H1 (cell line): ENCODE measurements around the gene ZNF606. TPM values are rescaled to one million over a fixed set of nuclear protein-coding genes. Genes with fewer than 3 reads are reported as not detected.

Experiments used
- CTCF ChIA-PET: fragments of 300-600 bp; sonication (Branson Sonifier 250); formaldehyde crosslinking; loops from one replicate; lab custom pipeline; 2021; ENCODE audit not compliant: partially characterized antibody; lab: Charles Lee
- POLR2A ChIA-PET: fragments of 300-600 bp; sonication (Branson Sonifier 250); formaldehyde crosslinking; loops from one replicate; lab custom pipeline; 2021; ENCODE audit warnings: inconsistent platforms; ENCODE audit not compliant: partially characterized antibody; lab: Charles Lee
- DNase-seq, 2 experiments: peaks; one replicate each; pipeline versions ENCODE4 v3.0.0 to v3.0.0-alpha.2; 2010 to 2022; ENCODE audit warnings: low spot score in 2 of 2, low read depth in 1 of 2, mixed read lengths in 1 of 2
- FAIRE-seq: peaks from 2 replicates; lab custom pipeline; 2011; peaks lifted over from hg19 to GRCh38; lab: Jason Lieb, UNC
- H2AFZ ChIP-seq: 2 replicates; pipeline ENCODE4 v1.8.1; 2012; ENCODE audit warnings: low read length, inconsistent platforms
- H2AK5ac ChIP-seq: 2 replicates; pipeline ENCODE4 v1.6.1; 2013; ENCODE audit warnings: low read depth, low read length
- H2BK120ac ChIP-seq: replicated peaks from 2 replicates; pipeline ENCODE3; 2013; ENCODE audit warnings: low read depth, low read length, inconsistent platforms
- H2BK12ac ChIP-seq: 2 replicates; pipeline ENCODE4 v1.6.1; 2013; ENCODE audit warnings: low read depth, low read length
- H2BK15ac ChIP-seq: 2 replicates; pipeline ENCODE4 v1.6.1; 2013; ENCODE audit warnings: low read length
- H2BK20ac ChIP-seq: 2 replicates; pipeline ENCODE4 v1.6.1; 2013; ENCODE audit warnings: low read length
- H2BK5ac ChIP-seq: 2 replicates; pipeline ENCODE4 v1.6.1; 2013; ENCODE audit warnings: low read depth, low read length
- H3K14ac ChIP-seq: 2 replicates; pipeline ENCODE4 v1.6.1; 2013; ENCODE audit warnings: inconsistent platforms; ENCODE audit not compliant: insufficient read length
- H3K18ac ChIP-seq: 2 replicates; pipeline ENCODE4 v1.6.1; 2013; ENCODE audit warnings: low read length; ENCODE audit errors: extremely low read depth
- H3K23ac ChIP-seq: 2 replicates; pipeline ENCODE4 v1.6.1; 2013; ENCODE audit warnings: inconsistent platforms; ENCODE audit not compliant: insufficient read length
- H3K23me2 ChIP-seq: 2 replicates; pipeline ENCODE4 v1.6.1; 2013; ENCODE audit warnings: low read depth, low read length
- H3K27ac ChIP-seq: 2 replicates; pipeline ENCODE4 v1.6.1; 2011; ENCODE audit warnings: low read depth, low read length, inconsistent platforms
- H3K27me3 ChIP-seq, 4 experiments: replicated peaks in 1 of 4; 1 replicate in 1 of 4; 2 replicates in 3 of 4; pipeline versions ENCODE4 v1.6.1 to v1.8.1; 2011 to 2013; ENCODE audit warnings: low read length in 3 of 4, mild to moderate bottlenecking in 3 of 4, inconsistent platforms in 2 of 4, mixed read lengths in 2 of 4, moderate library complexity in 1 of 4; ENCODE audit not compliant: control insufficient read depth in 3 of 4, insufficient read depth in 3 of 4; ENCODE audit errors: extremely low read depth in 1 of 4
- H3K36me3 ChIP-seq, 4 experiments: 2 replicates each; pipeline versions ENCODE4 v1.6.1 to v1.8.1; 2011 to 2013; ENCODE audit warnings: mild to moderate bottlenecking in 4 of 4, low read length in 3 of 4, moderate library complexity in 2 of 4, control low read depth in 1 of 4, inconsistent platforms in 1 of 4; ENCODE audit not compliant: insufficient read depth in 4 of 4, control insufficient read depth in 2 of 4
- H3K4ac ChIP-seq: replicated peaks from 2 replicates; pipeline ENCODE3; 2013; ENCODE audit warnings: low read length, low read depth, mixed read lengths, inconsistent platforms; ENCODE audit not compliant: insufficient read length
- H3K4me1 ChIP-seq, 4 experiments: replicated peaks in 1 of 4; 1 replicate in 1 of 4; 2 replicates in 3 of 4; pipeline versions ENCODE4 v1.6.1 to v1.8.1; 2011 to 2013; ENCODE audit warnings: low read length in 3 of 4, inconsistent platforms in 2 of 4, mixed read lengths in 1 of 4; ENCODE audit not compliant: insufficient read depth in 4 of 4, control insufficient read depth in 3 of 4
- H3K4me2 ChIP-seq, 2 experiments: 2 replicates each; pipeline versions ENCODE4 v1.6.1 to v1.8.1; 2011 to 2013; ENCODE audit warnings: low read depth in 2 of 2, low read length in 2 of 2, control low read depth in 1 of 2, inconsistent platforms in 1 of 2, mild to moderate bottlenecking in 1 of 2; ENCODE audit not compliant: insufficient read depth in 1 of 2
- H3K4me3 ChIP-seq, 4 experiments: fragments of 200-600, 300-600 bp in 1 of 4; sonication (generic), shearing (Covaris generic), sonication (Bioruptor Twin) in 1 of 4; 2 replicates each; pipeline versions ENCODE4 v1.5.1 to v1.8.1; 2011 to 2016; ENCODE audit warnings: low read length in 4 of 4, low read depth in 3 of 4, control low read depth in 2 of 4, inconsistent platforms in 2 of 4, mild to moderate bottlenecking in 2 of 4, mixed read lengths in 1 of 4, moderate library complexity in 1 of 4; ENCODE audit not compliant: insufficient read depth in 2 of 4; ENCODE audit errors: extremely low read depth in 1 of 4
- H3K56ac ChIP-seq: replicated peaks from 2 replicates; pipeline ENCODE3; 2013; ENCODE audit warnings: low read depth, mild to moderate bottlenecking, mixed read lengths, low read length, inconsistent platforms; ENCODE audit not compliant: insufficient read length
- H3K79me1 ChIP-seq: 2 replicates; pipeline ENCODE4 v1.6.1; 2013; ENCODE audit warnings: low read depth, low read length, control low read depth
- H3K79me2 ChIP-seq, 2 experiments: 2 replicates each; pipeline versions ENCODE4 v1.6.1 to v1.8.1; 2012 to 2013; ENCODE audit warnings: low read length in 2 of 2, mild to moderate bottlenecking in 2 of 2, inconsistent platforms in 1 of 2; ENCODE audit not compliant: insufficient read depth in 2 of 2, control insufficient read depth in 1 of 2
- H3K9ac ChIP-seq, 4 experiments: replicated peaks in 1 of 4; 1 replicate in 1 of 4; 2 replicates in 3 of 4; pipeline versions ENCODE4 v1.6.1 to v1.8.1; 2011 to 2013; ENCODE audit warnings: low read depth in 3 of 4, low read length in 3 of 4, control low read depth in 2 of 4, mild to moderate bottlenecking in 2 of 4, moderate library complexity in 2 of 4, inconsistent platforms in 1 of 4; ENCODE audit errors: extremely low read depth in 1 of 4
- H3K9me3 ChIP-seq, 2 experiments: 2 replicates each; pipeline versions ENCODE4 v1.6.1 to v1.8.1; 2012 to 2013; ENCODE audit warnings: mild to moderate bottlenecking in 2 of 2, moderate library complexity in 2 of 2, control low read depth in 1 of 2, inconsistent platforms in 1 of 2, low read depth in 1 of 2, low read length in 1 of 2, mixed read lengths in 1 of 2; ENCODE audit not compliant: insufficient read depth in 2 of 2
- H4K20me1 ChIP-seq, 2 experiments: replicated peaks in 1 of 2; 2 replicates each; pipeline versions ENCODE3 to v1.8.1; 2011 to 2013; ENCODE audit warnings: inconsistent platforms in 2 of 2, low read length in 2 of 2, mild to moderate bottlenecking in 1 of 2; ENCODE audit not compliant: insufficient read depth in 2 of 2, control insufficient read depth in 1 of 2
- H4K5ac ChIP-seq: 2 replicates; pipeline ENCODE4 v1.6.1; 2013; ENCODE audit warnings: low read length, low read depth, mixed read lengths, inconsistent platforms; ENCODE audit not compliant: insufficient read length
- H4K8ac ChIP-seq: 2 replicates; pipeline ENCODE4 v1.8.0; 2013; ENCODE audit warnings: mild to moderate bottlenecking, moderate library complexity, low read length, inconsistent platforms; ENCODE audit not compliant: insufficient read depth; ENCODE audit errors: extremely low read depth
- H4K91ac ChIP-seq: replicated peaks from 2 replicates; pipeline ENCODE3; 2013; ENCODE audit warnings: low read length, mixed read lengths, inconsistent platforms; ENCODE audit not compliant: insufficient read length
- HDAC6 ChIP-seq: IDR thresholded peaks from one replicate; pipeline ENCODE4 v1.7.1; 2012; ENCODE audit warnings: low read depth, mild to moderate bottlenecking, inconsistent platforms, low read length, moderate library complexity
- POLR2A ChIP-seq, 2 experiments: IDR thresholded peaks; 1 replicate in 1 of 2; 2 replicates in 1 of 2; pipeline ENCODE4 v1.6.1; 2011; ENCODE audit warnings: low read depth in 2 of 2, low read length in 2 of 2, mild to moderate bottlenecking in 2 of 2; ENCODE audit errors: control extremely low read depth in 1 of 2
- SRF ChIP-seq: IDR thresholded peaks from 2 replicates; pipeline ENCODE4 v1.6.1; 2011; ENCODE audit warnings: mild to moderate bottlenecking, low read depth, low read length, moderate library complexity
- WGBS, 2 experiments: shearing (Covaris generic) in 1 of 2; methylation state at CpG; one replicate each; pipeline versions ENCODE4 v1.1.6 to v1.1.7; 2013 to 2015; ENCODE audit warnings: low lambda C conversion rate in 2 of 2, mixed read lengths in 2 of 2, inconsistent platforms in 1 of 2, low coverage in 1 of 2, missing lambda C conversion rate in 1 of 2; ENCODE audit not compliant: insufficient replicate concordance in 2 of 2, insufficient coverage in 1 of 2, insufficient read length in 1 of 2; ENCODE audit errors: extremely low coverage in 1 of 2, missing lambda C conversion rate in 1 of 2; 5-methylcytosine and 5-hydroxymethylcytosine counted together
- polyA plus RNA-seq, 7 experiments: library from polyadenylated mRNA; depleted of rRNA in 3 of 7; stranded (reverse) in 5 of 7; unstranded in 2 of 7; fragments of >200 nt in 5 of 7; fragments of 200-250 nt in 2 of 7; gene quantifications; 1 replicate in 5 of 7; 2 replicates in 1 of 7; 4 replicates in 1 of 7; pipeline versions ENCODE4 v1.2.1 to v1.2.3, GENCODE V29; 2011 to 2013; ENCODE audit warnings: missing spikeins in 2 of 7, mixed read lengths in 2 of 7
- total RNA-seq: library from RNA; stranded (reverse); fragmentation: NEBNext Ultra II Directional; extraction: Animal tissue kit (Norgen Biotek cat#: 25700); gene quantifications from 2 replicates; pipeline ENCODE4 v1.2.1, GENCODE V29; 2021

Gene ZNF606
- total and polyA plus RNA-seq, 2 of the 8 experiments (the other 6 are each of a cell fraction or from before 2014, with no cell fraction given), result 5.2 to 19.3 TPM

DNA sequence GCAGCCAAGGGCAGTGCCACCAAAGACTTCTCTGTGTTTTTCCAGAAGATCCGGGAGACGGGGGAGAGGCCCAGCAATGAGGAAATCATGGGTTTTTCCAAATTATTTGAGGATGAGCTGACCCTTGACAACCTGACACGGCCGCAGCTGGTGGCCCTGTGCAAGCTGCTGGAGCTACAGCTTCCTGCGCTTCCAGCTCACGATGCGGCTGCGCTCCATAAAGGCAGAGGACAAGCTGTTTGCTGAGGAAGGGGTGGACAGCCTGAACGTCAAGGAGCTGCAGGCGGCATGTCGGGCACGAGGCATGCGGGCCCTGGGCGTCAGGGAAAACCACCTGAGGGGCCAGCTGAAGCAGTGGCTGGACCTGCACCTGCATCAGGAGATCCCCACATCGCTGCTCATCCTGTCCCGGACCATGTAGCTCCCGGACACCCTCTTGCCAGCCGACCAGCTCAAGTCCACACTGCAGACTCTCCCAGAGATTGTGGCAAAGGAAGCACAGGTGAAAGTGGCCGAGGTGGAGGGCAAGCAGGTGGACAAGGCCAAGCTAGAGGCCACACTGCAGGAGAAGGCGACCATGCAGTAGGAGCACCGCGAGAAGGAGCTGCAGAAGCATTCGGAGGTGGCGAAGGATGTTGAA is 42.9 kb upstream of the ZNF606 start:
- H2BK120ac ChIP-seq, result no peak overlapping the region
- no peak overlapping the region for H3K27ac ChIP-seq
- H3K4me1 ChIP-seq, result peaks cover 0 to 3% (median 0%) of the 10 kb centered on the region in 4 experiments; a peak in 2 of 7 replicates
- no peak overlapping the region for H3K23ac ChIP-seq
- H2BK15ac ChIP-seq, result no peak overlapping the region
- H3K23me2 ChIP-seq, result no peaks in the 10 kb centered on the region; the same call in 1 of the 2 replicates
- no peak overlapping the region for H4K5ac ChIP-seq
- DNase-seq, result no peak
- H3K36me3 ChIP-seq, result no peaks in the 10 kb centered on the region
- no peak overlapping the region for H3K4ac ChIP-seq
- TF ChIP-seq HDAC6, result no peak
- no peak for TF ChIP-seq POLR2A (IDR thresholded peaks at IDR 0.05; ENCODE audit: control extremely low read depth in 1 of 2, low read depth in 2 of 2, low read length in 2 of 2)
- TF ChIP-seq SRF, result no peak
- no peak overlapping the region for H2BK12ac ChIP-seq
- H3K14ac ChIP-seq, result no peak overlapping the region
- WGBS, 2 experiments, result 84% methylated on average over 22 of the region's 24 CpGs; no CpG with 5 or more reads in 1 of the 2 experiments
- H3K79me1 ChIP-seq, result no peaks in the 10 kb centered on the region
- H3K56ac ChIP-seq, result no peak overlapping the region
- H4K91ac ChIP-seq, result no peak overlapping the region
- no peaks in the 10 kb centered on the region for H4K20me1 ChIP-seq
- H2AK5ac ChIP-seq, result no peak overlapping the region
- H4K8ac ChIP-seq, result no peak overlapping the region
- H2AFZ ChIP-seq, result no peak overlapping the region
- peaks cover 29 to 57% of the 10 kb centered on the region in 2 experiments for H3K9me3 ChIP-seq
- no peak overlapping the region for H2BK5ac ChIP-seq
- no peak for FAIRE-seq
- peaks cover 0 to 5% (median 4%) of the 10 kb centered on the region in 4 experiments; a peak in 4 of 7 replicates for H3K27me3 ChIP-seq
- H3K4me2 ChIP-seq, result no peak overlapping the region
- no peak overlapping the region for H3K9ac ChIP-seq
- ChIA-PET POLR2A (interaction anchor here (1.3 to 6.2 kb wide), 9 partner anchors 9 to 105 kb away, joined by 3 to 45 read pairs (median 4); partner anchors contain the start of genes ZNF135 and ZNF329), CTCF (interaction anchor here (0.9 to 6.7 kb wide), 9 partner anchors 11 to 108 kb away, joined by 3 to 113 read pairs (median 6); partner anchors contain the start of gene ZNF135)
- H3K18ac ChIP-seq, result no peak overlapping the region
- H3K4me3 ChIP-seq, result no peak overlapping the region
- no peak overlapping the region for H2BK20ac ChIP-seq
- H3K79me2 ChIP-seq, result no peaks in the 10 kb centered on the region
